ENCODE results near the gene ATXN7.

The ATXN7 gene

DNA sequence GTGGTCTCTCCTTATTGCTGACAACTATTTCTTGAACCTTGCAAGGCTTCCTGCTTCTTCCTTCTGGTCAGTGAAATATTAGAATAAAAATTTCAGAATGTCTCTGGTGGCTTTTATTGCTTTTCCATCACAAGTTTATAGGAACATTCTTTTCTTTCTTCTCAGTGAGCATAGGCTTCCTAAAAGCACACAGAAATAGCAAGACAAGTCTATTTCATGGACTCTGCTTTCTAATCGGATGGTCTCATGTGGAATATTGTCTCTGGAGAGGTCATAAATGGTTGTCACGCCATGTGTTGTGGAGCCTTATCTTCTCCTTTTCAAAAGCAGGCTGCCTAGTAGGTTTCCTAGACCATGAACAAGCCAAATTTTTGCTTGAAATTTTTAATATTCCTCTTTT lies 169.4 kb downstream of the ATXN7 start:
- no peak overlapping the region for H3K4me3 ChIP-seq (ENCODE audit: low read depth, low read length)
- TF ChIP-seq, protein P1, sequence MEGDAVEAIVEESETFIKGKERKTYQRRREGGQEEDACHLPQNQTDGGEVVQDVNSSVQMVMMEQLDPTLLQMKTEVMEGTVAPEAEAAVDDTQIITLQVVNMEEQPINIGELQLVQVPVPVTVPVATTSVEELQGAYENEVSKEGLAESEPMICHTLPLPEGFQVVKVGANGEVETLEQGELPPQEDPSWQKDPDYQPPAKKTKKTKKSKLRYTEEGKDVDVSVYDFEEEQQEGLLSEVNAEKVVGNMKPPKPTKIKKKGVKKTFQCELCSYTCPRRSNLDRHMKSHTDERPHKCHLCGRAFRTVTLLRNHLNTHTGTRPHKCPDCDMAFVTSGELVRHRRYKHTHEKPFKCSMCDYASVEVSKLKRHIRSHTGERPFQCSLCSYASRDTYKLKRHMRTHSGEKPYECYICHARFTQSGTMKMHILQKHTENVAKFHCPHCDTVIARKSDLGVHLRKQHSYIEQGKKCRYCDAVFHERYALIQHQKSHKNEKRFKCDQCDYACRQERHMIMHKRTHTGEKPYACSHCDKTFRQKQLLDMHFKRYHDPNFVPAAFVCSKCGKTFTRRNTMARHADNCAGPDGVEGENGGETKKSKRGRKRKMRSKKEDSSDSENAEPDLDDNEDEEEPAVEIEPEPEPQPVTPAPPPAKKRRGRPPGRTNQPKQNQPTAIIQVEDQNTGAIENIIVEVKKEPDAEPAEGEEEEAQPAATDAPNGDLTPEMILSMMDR (IDR thresholded peaks at IDR 0.05; ENCODE audit: borderline replicate concordance, insufficient read depth, low read depth, low read length), result no peak

DNA sequence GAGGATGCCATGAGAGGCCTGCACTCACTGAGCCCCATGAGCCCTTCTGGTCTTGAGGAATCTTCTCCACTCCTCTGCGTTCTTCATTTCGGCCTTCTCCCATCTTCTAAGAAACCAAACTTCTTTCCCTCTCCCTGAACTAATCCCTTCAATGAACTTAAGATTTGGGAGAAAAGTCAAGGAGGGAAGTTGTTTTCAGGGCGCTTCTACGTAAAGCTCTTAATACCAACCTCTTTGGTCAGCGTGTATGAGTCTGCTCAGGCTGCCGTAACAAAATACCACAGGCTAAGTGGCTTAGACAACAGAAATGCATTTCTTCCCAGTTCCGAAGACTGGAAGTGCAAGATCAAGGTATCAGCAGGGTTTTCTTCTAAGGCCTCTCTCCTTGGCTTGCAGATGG lies 173.4 kb downstream of the ATXN7 start:
- TF ChIP-seq, protein P1 (IDR thresholded peaks at IDR 0.05; ENCODE audit: borderline replicate concordance, insufficient read depth, low read depth, low read length), result no peak
- no peak overlapping the region for H3K4me3 ChIP-seq (ENCODE audit: low read depth, low read length)

GRCh38 chr3:64038253-64038767 lies 174.6 kb downstream of the ATXN7 start:
- TF ChIP-seq, protein P1 (IDR thresholded peaks at IDR 0.05; ENCODE audit: borderline replicate concordance, insufficient read depth, low read depth, low read length), result no peak

GRCh38 chr3:64039332-64039731 lies 175.7 kb downstream of the ATXN7 start:
- TF ChIP-seq, protein P1 (IDR thresholded peaks at IDR 0.05; ENCODE audit: borderline replicate concordance, insufficient read depth, low read depth, low read length), result no peak
- no peak overlapping the region for H3K4me3 ChIP-seq (ENCODE audit: low read depth, low read length)

More at GRCh38 chr3:64038253-64038767, 174.6 kb downstream of the ATXN7 start:
- no peak overlapping the region for H3K4me3 ChIP-seq (ENCODE audit: low read depth, low read length)

- H3K4me3 ChIP-seq (ENCODE audit: low read depth, low read length), result no peak overlapping the region
- TF ChIP-seq, protein P1 (IDR thresholded peaks at IDR 0.05; ENCODE audit: borderline replicate concordance, insufficient read depth, low read depth, low read length), result no peak
These were observed 176.5 kb downstream of the ATXN7 start for GRCh38 chr3:64039981-64040733.

DNA sequence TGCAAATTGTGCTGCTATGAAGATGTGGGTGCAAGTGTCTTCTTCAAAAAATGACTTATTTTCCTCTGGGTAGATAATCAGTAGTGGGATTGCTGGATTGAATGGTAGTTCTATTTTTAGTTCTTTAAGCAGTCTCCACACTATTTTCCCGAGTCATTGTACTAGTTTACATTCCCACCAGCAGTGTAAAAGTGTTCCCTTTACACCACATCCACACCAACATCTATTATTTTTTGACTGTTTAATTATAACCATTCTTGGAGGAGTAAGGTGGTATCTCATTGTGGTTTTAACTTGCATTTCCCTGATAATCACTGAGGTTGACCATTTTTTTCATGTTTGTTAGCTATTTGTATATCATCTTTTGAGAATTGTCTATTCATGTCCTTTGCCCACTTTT lies 179.3 kb downstream of the ATXN7 start:
- TF ChIP-seq, protein P1 (IDR thresholded peaks at IDR 0.05; ENCODE audit: borderline replicate concordance, insufficient read depth, low read depth, low read length), result no peak
- H3K4me3 ChIP-seq (ENCODE audit: low read depth, low read length), result no peak overlapping the region

DNA sequence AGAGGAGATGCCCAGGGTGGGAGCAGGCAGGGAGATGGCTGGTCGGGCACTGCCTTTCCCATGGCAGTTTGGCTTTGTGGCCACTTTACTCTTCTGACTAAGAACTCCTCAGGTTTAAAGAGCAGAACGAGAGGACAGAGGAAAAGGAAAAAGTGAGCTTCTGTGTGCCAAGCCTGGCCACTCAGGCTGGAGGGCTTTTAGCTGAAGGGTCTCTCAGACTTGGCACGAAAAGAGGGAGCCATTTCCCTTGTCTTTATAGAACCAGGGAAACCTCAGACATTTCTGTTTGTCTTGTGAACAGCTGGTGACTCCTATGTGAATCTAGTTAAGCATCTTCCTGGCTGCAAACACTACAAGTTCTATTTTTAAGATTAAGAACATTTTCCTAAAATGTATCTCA lies 182.9 kb downstream of the ATXN7 start:
- TF ChIP-seq, protein P1 (IDR thresholded peaks at IDR 0.05; ENCODE audit: borderline replicate concordance, insufficient read depth, low read depth, low read length), result no peak

More for the DNA sequence above, 182.9 kb downstream of the ATXN7 start:
- H3K4me3 ChIP-seq (ENCODE audit: low read depth, low read length), result no peak overlapping the region
